Ureter (tissue), 1 donor: Measurements from ENCODE around the gene PKD2L1. TPM values are rescaled to one million over a fixed set of nuclear protein-coding genes. Genes with fewer than 3 reads are reported as not detected.
"Not testable (repeated sequence)": the region's sequence is repeated elsewhere in the genome, so short reads cannot be mapped to it uniquely, and the experiment has no call there.

ENCODE experiments used
- DNase-seq: peaks from one replicate; pipeline ENCODE4 v3.0.0-alpha.2; 2020; ENCODE audit warnings: low spot score
- total RNA-seq: library from RNA; stranded (reverse); gene quantifications from one replicate; pipeline ENCODE4 v1.2.4, GENCODE V29; 2023
- donor health status: DM: yes; HTN: yes; CAD: no.

Gene PKD2L1
- total RNA-seq, 1 donor from 2014 or later: 0.16 TPM

GRCh38 chr10:100286051-100287033 lies 43.7 kb downstream of the PKD2L1 start, which contains the start of gene BLOC1S2:
BLOC1S2 (minus strand) TSS chr10:100286680; CDS start chr10:100286659, 21 bp downstream.
- DNase-seq: peak; percentile 85

- DNase-seq: not testable (repeated sequence)
These were observed 44.7 kb downstream of the PKD2L1 start for GRCh38 chr10:100285326-100285725.

GRCh38 chr10:100282907-100283306 lies 47.1 kb downstream of the PKD2L1 start:
- DNase-seq: no peak

DNA sequence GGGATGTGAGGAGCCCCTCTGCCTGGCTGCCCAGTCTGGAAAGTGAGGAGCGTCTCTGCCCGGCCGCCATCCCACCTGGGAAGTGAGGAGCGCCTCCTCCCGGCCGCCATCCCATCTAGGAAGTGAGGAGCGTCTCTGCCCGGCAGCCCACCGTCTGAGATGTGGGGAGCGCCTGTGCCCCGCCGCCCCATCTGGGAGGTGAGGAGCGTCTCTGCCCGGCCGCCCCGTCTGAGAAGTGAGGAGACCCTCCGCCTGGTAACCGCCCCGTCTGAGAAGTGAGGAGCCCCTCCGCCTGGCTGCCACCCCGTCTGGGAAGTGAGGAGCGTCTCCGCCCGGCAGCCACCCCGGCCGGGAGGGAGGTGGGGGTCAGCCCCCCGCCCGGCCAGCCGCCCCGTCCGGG lies 53.1 kb downstream of the PKD2L1 start:
- not testable (repeated sequence) for DNase-seq

DNA sequence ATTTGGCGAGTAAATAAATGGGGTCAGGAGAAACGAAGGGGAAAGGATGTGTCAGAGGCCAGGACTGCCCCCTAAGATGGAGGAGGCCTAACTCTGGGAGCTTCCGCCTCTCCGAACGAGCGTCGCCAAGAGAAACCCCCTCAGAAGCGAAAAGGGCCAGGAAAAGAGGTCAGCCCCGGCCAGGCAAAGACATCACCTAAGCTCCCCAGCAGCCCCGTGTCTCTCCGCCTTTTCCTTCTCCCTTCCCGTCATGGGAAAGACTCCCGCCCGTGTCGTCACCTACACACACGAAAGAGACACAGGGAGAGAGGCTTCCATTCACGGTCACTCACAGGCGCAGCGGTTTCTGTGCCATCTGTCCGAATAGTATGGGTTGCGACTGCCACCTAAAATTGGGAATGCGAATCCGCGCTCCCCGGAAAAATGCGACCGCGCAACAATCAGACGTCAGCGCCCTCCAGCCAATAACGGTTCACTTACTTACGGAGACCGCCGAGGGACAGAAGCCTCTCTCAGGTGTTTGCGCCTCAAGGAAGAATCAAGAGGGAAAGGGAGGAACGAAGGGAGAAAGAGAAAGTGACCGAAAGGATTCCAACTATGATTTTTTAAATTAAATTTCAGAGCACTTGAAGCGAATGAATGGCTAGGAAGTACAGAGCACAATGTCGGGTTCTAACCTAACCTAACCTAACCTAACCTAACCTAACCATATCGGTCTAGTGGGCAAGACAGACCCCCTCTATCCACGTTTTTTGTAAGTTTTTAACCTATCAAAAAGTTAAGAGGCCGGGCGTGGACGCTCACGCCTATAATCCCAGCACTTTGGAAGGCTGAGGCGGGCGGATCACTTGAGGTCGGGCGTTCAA lies 62.6 kb downstream of the PKD2L1 start, which contains the start of gene CWF19L1:
TSS of gene CWF19L1 (minus strand) at position 400 of the 866 bp plus-strand sequence. CDS start at position 355, 45 bp downstream.
- DNase-seq: peak; percentile 89

- DNase-seq: no peak
These were observed 64.1 kb downstream of the PKD2L1 start for GRCh38 chr10:100265821-100266485.

DNA sequence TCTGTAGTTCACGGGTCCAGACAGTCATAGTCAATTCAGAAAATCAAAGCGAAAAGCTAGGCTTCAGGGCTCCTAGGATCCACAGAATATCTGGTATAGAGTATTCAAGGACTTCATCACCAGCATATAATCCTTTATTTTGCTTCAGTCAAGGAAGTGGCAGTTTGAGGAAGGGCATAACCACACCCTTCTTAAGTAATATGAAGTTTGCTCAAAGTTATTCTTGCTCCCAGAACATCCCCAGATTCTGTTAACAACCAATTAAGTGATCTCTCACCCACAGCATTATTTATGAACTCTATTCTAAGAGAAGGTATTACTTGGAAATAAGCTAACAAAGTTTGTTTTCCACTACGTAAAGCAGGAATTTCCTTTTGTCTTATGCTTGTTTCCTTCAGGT lies 75.8 kb downstream of the PKD2L1 start:
- DNase-seq: no peak

GRCh38 chr10:100253041-100253440 lies 77.0 kb downstream of the PKD2L1 start:
- no peak for DNase-seq

DNA sequence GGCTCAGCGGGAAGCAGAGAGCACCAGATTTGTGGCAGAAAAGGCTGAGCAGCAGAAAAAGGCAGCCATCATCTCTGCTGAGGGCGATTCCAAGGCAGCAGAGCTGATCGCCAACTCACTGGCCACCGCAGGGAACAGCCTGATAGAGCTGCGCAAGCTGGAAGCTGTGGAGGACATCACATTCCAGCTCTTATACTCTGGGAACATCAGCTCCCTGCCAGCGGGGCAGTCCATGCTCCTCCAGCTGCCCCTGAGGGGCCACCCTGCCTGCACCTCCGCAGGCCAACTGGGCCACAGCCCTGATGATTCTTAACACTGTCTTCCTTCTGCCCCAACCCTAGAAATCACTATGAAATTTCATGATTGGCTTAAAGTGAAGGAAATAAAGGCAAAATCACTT lies 81.2 kb downstream of the PKD2L1 start:
- no peak for DNase-seq

DNA sequence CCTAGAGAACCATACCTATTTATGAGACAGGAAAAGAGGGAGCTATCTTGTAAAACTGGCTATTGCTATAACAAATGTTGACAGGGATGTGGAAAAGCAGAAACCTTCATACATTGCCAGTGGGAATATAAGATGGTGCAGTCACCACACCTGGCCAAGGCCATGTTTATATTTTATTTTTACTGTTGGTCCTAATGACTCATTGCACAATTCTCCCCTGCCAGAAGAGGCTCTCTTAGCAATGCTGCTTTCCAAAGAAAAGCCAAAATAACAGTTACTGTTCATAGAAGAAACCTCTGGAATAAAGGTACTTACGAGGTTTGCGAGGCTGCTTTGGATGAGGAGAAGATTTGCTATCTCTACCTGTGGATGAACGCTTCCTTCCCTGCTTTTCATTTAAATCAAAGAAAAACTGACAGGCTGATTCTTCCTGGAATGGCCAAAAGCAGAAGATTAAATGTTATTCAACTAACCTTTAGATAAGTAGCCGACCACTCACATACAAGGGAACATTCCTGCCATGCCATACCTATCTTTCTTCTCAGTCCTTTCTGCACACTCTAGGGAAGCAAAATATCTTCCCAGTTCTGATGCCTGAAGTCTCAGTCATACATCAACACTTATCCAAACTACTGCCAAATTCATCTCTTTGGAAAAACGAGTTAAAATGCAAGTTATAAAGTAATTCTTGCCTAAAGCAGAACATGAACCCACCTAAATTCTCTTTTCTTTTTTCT lies 84.4 kb downstream of the PKD2L1 start:
- DNase-seq: no peak

DNA sequence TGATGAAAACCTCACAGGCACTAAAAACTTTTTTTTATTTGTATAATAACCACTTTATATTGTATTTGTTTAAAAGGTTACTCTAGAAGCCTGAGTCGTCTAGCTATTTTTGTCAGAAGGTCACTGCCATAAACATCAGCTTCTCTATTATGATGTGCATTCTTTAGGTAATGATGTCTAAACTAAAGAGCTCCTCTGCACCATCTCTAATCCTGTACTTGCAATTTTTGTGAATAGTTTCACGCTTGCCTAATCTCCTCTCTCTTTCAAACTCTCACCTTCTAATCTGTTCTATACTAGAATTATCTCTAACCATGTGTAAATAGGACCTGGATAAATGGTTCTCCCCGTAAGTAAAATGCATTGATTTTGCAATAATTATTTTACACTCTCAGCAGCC lies 90.2 kb downstream of the PKD2L1 start:
- DNase-seq: no peak

DNA sequence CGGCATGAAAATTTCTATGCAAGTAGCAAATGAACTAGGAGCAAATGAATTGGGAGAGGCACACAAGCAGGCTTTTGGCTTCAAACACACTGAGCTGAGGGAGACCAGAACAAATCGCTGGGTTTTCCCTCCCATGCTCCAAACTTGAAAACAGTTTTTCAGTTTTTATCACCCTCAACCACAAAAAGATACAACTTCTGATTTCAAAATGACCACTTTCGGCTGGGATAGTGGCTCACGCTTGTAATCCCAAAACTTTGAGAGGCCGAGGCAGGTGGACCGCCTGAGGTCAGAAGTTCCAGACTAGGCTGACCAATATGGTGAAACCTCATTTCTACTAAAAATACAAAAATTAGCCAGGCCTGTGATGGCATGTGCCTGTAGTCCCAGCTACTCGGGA lies 91.6 kb downstream of the PKD2L1 start:
- DNase-seq: no peak

Other genes with a start within 250 kb of the PKD2L1 start
- not detected for gene CPN1, start 248.4 kb downstream of the PKD2L1 start, total RNA-seq
- gene ERLIN1, start 144.2 kb downstream of the PKD2L1 start, total RNA-seq: 42.8 TPM
- 17.6 TPM for gene CHUK, start 100.6 kb downstream of the PKD2L1 start, total RNA-seq
- gene CWF19L1, start 62.6 kb downstream of the PKD2L1 start, total RNA-seq: 31.2 TPM
- 34.4 TPM for gene BLOC1S2, start 43.5 kb downstream of the PKD2L1 start, total RNA-seq
- 45.8 TPM for gene SCD, start 17.0 kb upstream of the PKD2L1 start, total RNA-seq
- 0.99 TPM for gene WNT8B, start 132.8 kb upstream of the PKD2L1 start, total RNA-seq
- 16.0 TPM for gene SEC31B, start 189.6 kb upstream of the PKD2L1 start, total RNA-seq
- 152 TPM for gene NDUFB8, start 199.6 kb upstream of the PKD2L1 start, total RNA-seq
- gene HIF1AN, start 205.7 kb upstream of the PKD2L1 start, total RNA-seq: 50.6 TPM